ENCODE measurements around the gene DMC1.

DMC1 gene

GRCh38 chr22:38490475-38490874 is 79.5 kb downstream of the DMC1 start:
- no peak for TF ChIP-seq CTCF (IDR thresholded peaks at IDR 0.05; ENCODE audit: low read depth, low read length, missing control alignments)
- DNase-seq (ENCODE audit: extremely low read depth, low read depth) = no peak
- no peak overlapping the region for H3K4me3 ChIP-seq (replicated peaks; ENCODE audit: low read depth, low read length)

DNA sequence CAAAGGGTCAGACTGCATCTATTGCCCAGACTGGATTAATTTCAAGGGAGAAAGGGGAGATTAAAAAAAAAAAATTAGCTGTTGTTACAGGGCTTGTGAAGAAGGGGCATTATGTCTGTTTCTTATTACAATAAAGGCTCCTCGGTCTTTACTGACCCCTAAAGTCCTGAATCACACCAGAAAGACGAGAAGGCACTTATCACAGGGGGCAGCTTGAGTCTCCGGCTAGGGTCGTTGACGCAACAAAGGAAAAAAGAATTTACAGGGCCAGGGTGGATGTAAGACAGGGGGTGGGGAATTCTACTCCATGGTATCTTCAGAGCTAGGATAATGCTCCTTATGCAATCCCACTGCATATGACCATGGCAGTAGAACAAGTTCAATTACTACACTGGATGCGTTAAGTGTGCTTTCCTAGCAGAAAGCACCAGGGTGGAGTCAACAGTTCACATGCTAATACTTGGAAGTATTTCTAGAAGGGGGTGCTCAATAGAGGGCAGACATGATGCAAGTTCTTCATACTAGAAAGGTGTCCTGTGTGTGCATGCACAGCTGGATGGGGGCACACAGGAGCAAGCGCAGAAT is 80.3 kb downstream of the DMC1 start:
- no peak for DNase-seq (ENCODE audit: extremely low read depth, low read depth)
- TF ChIP-seq CTCF (IDR thresholded peaks at IDR 0.05; ENCODE audit: low read depth, low read length, missing control alignments) = no peak
- H3K4me3 ChIP-seq (replicated peaks; ENCODE audit: low read depth, low read length) = no peak overlapping the region

GRCh38 chr22:38489142-38489541 is 80.8 kb downstream of the DMC1 start:
- no peak for DNase-seq (ENCODE audit: extremely low read depth, low read depth)
- no peak overlapping the region for H3K4me3 ChIP-seq (replicated peaks; ENCODE audit: low read depth, low read length)
- no peak for TF ChIP-seq CTCF (IDR thresholded peaks at IDR 0.05; ENCODE audit: low read depth, low read length, missing control alignments)

GRCh38 chr22:38487946-38488345 is 82.0 kb downstream of the DMC1 start:
- no peak for TF ChIP-seq CTCF (IDR thresholded peaks at IDR 0.05; ENCODE audit: low read depth, low read length, missing control alignments)
- no peak for DNase-seq (ENCODE audit: extremely low read depth, low read depth)
- no peak overlapping the region for H3K4me3 ChIP-seq (replicated peaks; ENCODE audit: low read depth, low read length)

GRCh38 chr22:38485783-38486182 is 84.2 kb downstream of the DMC1 start:
- DNase-seq (ENCODE audit: extremely low read depth, low read depth) = no peak
- TF ChIP-seq CTCF (IDR thresholded peaks at IDR 0.05; ENCODE audit: low read depth, low read length, missing control alignments) = no peak
- no peak overlapping the region for H3K4me3 ChIP-seq (replicated peaks; ENCODE audit: low read depth, low read length)

- DNase-seq (ENCODE audit: extremely low read depth, low read depth) = no peak
- no peak overlapping the region for H3K4me3 ChIP-seq (replicated peaks; ENCODE audit: low read depth, low read length)
- TF ChIP-seq CTCF (IDR thresholded peaks at IDR 0.05; ENCODE audit: low read depth, low read length, missing control alignments) = no peak
Measured at GRCh38 chr22:38484244-38484643, 85.7 kb downstream of the DMC1 start.
